ENCODE data around the gene CFAP47.

GRCh38 chrX:36434522-36434921, 515.0 kb downstream of the CFAP47 start:
- TF ChIP-seq POLR2AphosphoS5 (IDR thresholded peaks at IDR 0.05) (no peak), POLR2A (IDR thresholded peaks at IDR 0.05) (no peak), CTCF (IDR thresholded peaks at IDR 0.05 in 8 of 11, conservative IDR thresholded peaks at IDR 0.05 in 3 of 11) (no peak)

Measured in spleen (tissue), 7 donors.